H1 (cell line): ENCODE measurements around the gene PIP5K1B. TPM values are rescaled to one million over a fixed set of nuclear protein-coding genes. Genes with fewer than 3 reads are reported as not detected.

Source experiments
- CHD1 ChIP-seq: IDR thresholded peaks from 2 replicates; pipeline ENCODE4 v1.6.1; 2012; ENCODE audit warnings: low read depth, low read length, improper control_type of control experiment
- CHD2 ChIP-seq: IDR thresholded peaks from 2 replicates; pipeline ENCODE4 v1.6.1; 2012; ENCODE audit warnings: low read length, improper control_type of control experiment
- CTBP2 ChIP-seq: IDR thresholded peaks from 2 replicates; pipeline ENCODE4 v1.7.0; 2011; ENCODE audit warnings: borderline replicate concordance, mild to moderate bottlenecking, moderate library complexity, mixed read lengths, low read length; ENCODE audit not compliant: insufficient read depth, insufficient read length
- EP300 ChIP-seq, 2 experiments: IDR thresholded peaks; 1 replicate in 1 of 2; 2 replicates in 1 of 2; pipeline ENCODE4 v1.6.1; 2011 to 2012; ENCODE audit warnings: low read depth in 2 of 2, low read length in 2 of 2, mild to moderate bottlenecking in 2 of 2, borderline replicate concordance in 1 of 2, inconsistent platforms in 1 of 2, moderate library complexity in 1 of 2
- NANOG ChIP-seq: IDR thresholded peaks from 2 replicates; pipeline ENCODE4 v1.6.1; 2011; ENCODE audit warnings: low read length, low read depth, mild to moderate bottlenecking, inconsistent platforms; ENCODE audit not compliant: insufficient read depth, poor library complexity, severe bottlenecking
- POU5F1 ChIP-seq: IDR thresholded peaks from 2 replicates; pipeline ENCODE4 v1.6.1; 2011; ENCODE audit warnings: low read depth, mild to moderate bottlenecking, low read length, moderate library complexity
- SIN3A ChIP-seq, 2 experiments: IDR thresholded peaks in 1 of 2; conservative IDR thresholded peaks in 1 of 2; 2 replicates each; pipeline ENCODE4 v1.6.1; 2011 to 2012; ENCODE audit warnings: low read length in 2 of 2, improper control_type of control experiment in 1 of 2, low read depth in 1 of 2, mild to moderate bottlenecking in 1 of 2
- TAF1 ChIP-seq: IDR thresholded peaks from 2 replicates; pipeline ENCODE4 v1.6.1; 2011; ENCODE audit warnings: mild to moderate bottlenecking, low read depth, low read length
- ZNF274 ChIP-seq: IDR thresholded peaks from 2 replicates; pipeline ENCODE4 v1.7.0; 2012; ENCODE audit warnings: low read length, borderline replicate concordance; ENCODE audit errors: extremely low read depth
- polyA plus RNA-seq, 7 experiments: library from polyadenylated mRNA; depleted of rRNA in 3 of 7; stranded (reverse) in 5 of 7; unstranded in 2 of 7; fragments of >200 nt in 5 of 7; fragments of 200-250 nt in 2 of 7; gene quantifications; 1 replicate in 5 of 7; 2 replicates in 1 of 7; 4 replicates in 1 of 7; pipeline versions ENCODE4 v1.2.1 to v1.2.3, GENCODE V29; 2011 to 2013; ENCODE audit warnings: missing spikeins in 2 of 7, mixed read lengths in 2 of 7
- total RNA-seq: library from RNA; stranded (reverse); fragmentation: NEBNext Ultra II Directional; extraction: Animal tissue kit (Norgen Biotek cat#: 25700); gene quantifications from 2 replicates; pipeline ENCODE4 v1.2.1, GENCODE V29; 2021
- TF ChIP-seq, protein P1 (sequence below): fragments of 300-600 bp; sonication (generic); IDR thresholded peaks from 2 replicates; pipeline ENCODE4 v1.7.1; 2012; ENCODE audit warnings: low read length, moderate library complexity, mild to moderate bottlenecking, inconsistent platforms; ENCODE audit not compliant: insufficient replicate concordance

Gene PIP5K1B
- total and polyA plus RNA-seq, 2 of the 8 experiments (the other 6 are each of a cell fraction or from before 2014, with no cell fraction given): 4.7 to 7.7 TPM

DNA sequence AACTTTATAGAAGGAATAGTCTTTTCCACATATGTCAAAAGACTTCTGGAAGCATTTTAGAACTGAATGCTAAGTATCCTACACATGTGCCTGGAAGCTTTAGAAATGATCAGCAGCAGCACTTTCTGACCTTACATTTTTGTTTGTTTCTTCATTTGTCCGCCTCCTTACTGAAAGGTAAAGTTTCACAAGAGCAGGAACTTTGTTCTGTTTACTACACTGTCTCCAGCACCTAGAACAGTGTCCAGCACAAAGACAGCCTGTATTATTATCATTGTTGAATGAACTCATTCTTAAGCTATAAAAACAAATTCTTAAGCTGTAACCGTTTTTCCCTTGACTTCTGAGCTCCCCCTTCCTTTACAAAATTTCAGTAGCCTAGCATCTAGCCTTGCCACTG is 14.8 kb downstream of the PIP5K1B start (continued):
- TF ChIP-seq, protein P1, sequence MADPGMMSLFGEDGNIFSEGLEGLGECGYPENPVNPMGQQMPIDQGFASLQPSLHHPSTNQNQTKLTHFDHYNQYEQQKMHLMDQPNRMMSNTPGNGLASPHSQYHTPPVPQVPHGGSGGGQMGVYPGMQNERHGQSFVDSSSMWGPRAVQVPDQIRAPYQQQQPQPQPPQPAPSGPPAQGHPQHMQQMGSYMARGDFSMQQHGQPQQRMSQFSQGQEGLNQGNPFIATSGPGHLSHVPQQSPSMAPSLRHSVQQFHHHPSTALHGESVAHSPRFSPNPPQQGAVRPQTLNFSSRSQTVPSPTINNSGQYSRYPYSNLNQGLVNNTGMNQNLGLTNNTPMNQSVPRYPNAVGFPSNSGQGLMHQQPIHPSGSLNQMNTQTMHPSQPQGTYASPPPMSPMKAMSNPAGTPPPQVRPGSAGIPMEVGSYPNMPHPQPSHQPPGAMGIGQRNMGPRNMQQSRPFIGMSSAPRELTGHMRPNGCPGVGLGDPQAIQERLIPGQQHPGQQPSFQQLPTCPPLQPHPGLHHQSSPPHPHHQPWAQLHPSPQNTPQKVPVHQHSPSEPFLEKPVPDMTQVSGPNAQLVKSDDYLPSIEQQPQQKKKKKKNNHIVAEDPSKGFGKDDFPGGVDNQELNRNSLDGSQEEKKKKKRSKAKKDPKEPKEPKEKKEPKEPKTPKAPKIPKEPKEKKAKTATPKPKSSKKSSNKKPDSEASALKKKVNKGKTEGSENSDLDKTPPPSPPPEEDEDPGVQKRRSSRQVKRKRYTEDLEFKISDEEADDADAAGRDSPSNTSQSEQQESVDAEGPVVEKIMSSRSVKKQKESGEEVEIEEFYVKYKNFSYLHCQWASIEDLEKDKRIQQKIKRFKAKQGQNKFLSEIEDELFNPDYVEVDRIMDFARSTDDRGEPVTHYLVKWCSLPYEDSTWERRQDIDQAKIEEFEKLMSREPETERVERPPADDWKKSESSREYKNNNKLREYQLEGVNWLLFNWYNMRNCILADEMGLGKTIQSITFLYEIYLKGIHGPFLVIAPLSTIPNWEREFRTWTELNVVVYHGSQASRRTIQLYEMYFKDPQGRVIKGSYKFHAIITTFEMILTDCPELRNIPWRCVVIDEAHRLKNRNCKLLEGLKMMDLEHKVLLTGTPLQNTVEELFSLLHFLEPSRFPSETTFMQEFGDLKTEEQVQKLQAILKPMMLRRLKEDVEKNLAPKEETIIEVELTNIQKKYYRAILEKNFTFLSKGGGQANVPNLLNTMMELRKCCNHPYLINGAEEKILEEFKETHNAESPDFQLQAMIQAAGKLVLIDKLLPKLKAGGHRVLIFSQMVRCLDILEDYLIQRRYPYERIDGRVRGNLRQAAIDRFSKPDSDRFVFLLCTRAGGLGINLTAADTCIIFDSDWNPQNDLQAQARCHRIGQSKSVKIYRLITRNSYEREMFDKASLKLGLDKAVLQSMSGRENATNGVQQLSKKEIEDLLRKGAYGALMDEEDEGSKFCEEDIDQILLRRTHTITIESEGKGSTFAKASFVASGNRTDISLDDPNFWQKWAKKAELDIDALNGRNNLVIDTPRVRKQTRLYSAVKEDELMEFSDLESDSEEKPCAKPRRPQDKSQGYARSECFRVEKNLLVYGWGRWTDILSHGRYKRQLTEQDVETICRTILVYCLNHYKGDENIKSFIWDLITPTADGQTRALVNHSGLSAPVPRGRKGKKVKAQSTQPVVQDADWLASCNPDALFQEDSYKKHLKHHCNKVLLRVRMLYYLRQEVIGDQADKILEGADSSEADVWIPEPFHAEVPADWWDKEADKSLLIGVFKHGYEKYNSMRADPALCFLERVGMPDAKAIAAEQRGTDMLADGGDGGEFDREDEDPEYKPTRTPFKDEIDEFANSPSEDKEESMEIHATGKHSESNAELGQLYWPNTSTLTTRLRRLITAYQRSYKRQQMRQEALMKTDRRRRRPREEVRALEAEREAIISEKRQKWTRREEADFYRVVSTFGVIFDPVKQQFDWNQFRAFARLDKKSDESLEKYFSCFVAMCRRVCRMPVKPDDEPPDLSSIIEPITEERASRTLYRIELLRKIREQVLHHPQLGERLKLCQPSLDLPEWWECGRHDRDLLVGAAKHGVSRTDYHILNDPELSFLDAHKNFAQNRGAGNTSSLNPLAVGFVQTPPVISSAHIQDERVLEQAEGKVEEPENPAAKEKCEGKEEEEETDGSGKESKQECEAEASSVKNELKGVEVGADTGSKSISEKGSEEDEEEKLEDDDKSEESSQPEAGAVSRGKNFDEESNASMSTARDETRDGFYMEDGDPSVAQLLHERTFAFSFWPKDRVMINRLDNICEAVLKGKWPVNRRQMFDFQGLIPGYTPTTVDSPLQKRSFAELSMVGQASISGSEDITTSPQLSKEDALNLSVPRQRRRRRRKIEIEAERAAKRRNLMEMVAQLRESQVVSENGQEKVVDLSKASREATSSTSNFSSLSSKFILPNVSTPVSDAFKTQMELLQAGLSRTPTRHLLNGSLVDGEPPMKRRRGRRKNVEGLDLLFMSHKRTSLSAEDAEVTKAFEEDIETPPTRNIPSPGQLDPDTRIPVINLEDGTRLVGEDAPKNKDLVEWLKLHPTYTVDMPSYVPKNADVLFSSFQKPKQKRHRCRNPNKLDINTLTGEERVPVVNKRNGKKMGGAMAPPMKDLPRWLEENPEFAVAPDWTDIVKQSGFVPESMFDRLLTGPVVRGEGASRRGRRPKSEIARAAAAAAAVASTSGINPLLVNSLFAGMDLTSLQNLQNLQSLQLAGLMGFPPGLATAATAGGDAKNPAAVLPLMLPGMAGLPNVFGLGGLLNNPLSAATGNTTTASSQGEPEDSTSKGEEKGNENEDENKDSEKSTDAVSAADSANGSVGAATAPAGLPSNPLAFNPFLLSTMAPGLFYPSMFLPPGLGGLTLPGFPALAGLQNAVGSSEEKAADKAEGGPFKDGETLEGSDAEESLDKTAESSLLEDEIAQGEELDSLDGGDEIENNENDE: no peak
- TF ChIP-seq CHD2: no peak
- no peak for TF ChIP-seq POU5F1
- TF ChIP-seq SIN3A (conservative IDR thresholded peaks at IDR 0.05 in 1 of 2, IDR thresholded peaks at IDR 0.05 in 1 of 2; ENCODE audit: low read depth in 1 of 2, low read length in 2 of 2): no peak
- TF ChIP-seq EP300 (IDR thresholded peaks at IDR 0.05; ENCODE audit: borderline replicate concordance in 1 of 2, low read depth in 2 of 2, low read length in 2 of 2): no peak
- no peak for TF ChIP-seq CHD1
- TF ChIP-seq CTBP2: no peak
- TF ChIP-seq NANOG: no peak
- no peak for TF ChIP-seq ZNF274
- TF ChIP-seq TAF1: no peak
